Subcutaneous adipose tissue (tissue), 4 donors: ENCODE measurements around the gene ATP8B3. TPM values are rescaled to one million over a fixed set of nuclear protein-coding genes. Genes with fewer than 3 reads are reported as not detected.

Source experiments
- CTCF ChIP-seq: fragments of 450-650 bp; IDR thresholded peaks from one replicate; pipeline ENCODE4 v1.5.1; 2016; ENCODE audit warnings: low read depth, mild to moderate bottlenecking, control low read depth, antibody characterized with exemption, moderate library complexity
- total RNA-seq, 4 donors: library from RNA; depleted of rRNA; stranded (reverse); fragments of >200 nt; gene quantifications; one replicate each; pipeline ENCODE4 v1.1.0, GENCODE V29; 2016

Gene ATP8B3
- total RNA-seq, 4 donors from 2014 or later, result 1.5 to 3.3 (median 1.8) TPM

- no peak for TF ChIP-seq CTCF
Observed at GRCh38 chr19:1750343-1751021, 61.6 kb downstream of the ATP8B3 start.

DNA sequence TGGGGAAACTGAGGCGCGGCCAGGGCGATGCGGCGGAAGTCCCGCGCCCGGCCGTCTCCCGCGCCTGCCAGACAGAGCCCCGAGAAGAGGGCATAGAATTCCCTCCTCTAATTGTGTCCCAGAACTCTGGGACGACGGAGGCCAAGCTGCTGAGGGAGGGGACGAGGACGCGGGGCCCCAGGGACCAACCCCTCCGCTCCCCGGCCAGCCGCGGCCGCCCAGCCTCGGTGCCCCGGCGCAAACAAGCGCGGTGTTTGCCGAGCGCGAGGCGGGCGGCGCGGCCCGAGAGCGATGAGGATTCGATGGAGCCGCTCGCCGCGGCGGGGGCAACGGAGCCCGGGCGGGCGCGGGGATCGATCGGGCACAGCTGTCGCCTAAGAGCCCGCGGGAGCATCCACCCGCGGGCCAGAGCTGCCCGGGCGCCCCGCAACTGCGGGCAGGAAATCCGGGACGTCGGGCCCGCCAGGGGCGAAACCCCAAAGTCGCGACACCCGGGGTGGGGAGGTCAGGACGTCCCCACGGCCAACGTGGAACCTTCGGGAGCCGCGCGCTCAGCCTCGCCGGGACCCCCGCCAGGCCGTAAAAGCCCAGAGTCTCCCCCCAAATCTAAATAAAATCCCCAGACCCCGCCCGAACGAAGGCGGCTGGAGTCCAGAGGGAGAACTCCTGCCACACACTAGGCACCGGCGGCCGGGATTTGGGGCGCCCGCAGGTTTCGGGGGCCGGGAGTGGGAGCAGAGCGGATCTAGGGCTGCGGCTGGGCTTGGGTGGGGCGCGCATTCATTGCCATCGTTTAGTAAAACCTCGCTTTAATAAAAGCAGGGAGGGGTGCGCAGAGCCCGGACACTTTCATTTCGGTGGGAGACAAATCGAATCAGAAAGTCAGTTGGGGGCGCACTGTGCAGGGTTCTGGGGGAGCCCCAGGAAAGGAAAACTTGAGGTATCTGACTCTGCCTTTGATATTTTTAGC is 62.4 kb downstream of the ATP8B3 start:
- TF ChIP-seq CTCF, result no peak

GRCh38 chr19:1748873-1749341 is 63.2 kb downstream of the ATP8B3 start:
- TF ChIP-seq CTCF, result no peak

DNA sequence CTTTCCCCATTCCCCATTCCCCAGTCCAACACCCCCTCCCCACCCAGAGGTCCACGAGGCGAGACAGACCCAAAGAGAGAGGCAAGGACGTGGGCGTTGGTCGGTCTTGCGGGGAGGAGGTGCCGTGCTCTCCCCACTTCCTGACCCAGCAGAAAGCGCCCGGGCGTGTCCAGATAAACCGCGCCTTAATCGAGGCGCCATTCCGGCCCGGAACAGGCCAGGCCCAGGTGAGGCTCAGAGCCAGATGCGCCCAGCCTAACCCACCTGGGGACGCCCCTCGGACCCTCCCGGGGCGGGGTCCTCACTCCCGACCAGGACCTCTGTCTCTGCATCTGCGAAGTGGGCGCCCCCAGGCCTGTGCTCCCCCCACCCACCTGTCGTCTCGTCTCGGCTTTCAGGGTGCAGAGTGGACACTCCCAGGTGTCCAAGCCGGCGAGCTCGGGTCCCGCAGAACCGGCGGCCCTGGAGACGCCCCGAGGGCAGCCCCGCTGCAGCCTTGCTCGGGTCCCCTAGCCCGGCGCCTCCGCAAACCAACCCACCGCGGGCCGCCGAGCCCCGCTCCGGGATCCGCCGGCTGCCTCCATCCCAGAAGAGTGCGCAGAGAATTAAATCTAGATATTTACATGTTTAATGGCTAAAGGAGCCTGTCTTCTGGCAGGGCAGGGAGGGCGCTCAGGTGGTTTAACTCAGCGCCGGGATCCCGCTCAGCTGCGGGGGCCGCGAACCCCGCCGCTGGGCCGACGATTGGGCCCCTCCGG is 63.8 kb downstream of the ATP8B3 start:
- TF ChIP-seq CTCF, result no peak

GRCh38 chr19:1747285-1748114 is 64.6 kb downstream of the ATP8B3 start:
- TF ChIP-seq CTCF, result no peak

DNA sequence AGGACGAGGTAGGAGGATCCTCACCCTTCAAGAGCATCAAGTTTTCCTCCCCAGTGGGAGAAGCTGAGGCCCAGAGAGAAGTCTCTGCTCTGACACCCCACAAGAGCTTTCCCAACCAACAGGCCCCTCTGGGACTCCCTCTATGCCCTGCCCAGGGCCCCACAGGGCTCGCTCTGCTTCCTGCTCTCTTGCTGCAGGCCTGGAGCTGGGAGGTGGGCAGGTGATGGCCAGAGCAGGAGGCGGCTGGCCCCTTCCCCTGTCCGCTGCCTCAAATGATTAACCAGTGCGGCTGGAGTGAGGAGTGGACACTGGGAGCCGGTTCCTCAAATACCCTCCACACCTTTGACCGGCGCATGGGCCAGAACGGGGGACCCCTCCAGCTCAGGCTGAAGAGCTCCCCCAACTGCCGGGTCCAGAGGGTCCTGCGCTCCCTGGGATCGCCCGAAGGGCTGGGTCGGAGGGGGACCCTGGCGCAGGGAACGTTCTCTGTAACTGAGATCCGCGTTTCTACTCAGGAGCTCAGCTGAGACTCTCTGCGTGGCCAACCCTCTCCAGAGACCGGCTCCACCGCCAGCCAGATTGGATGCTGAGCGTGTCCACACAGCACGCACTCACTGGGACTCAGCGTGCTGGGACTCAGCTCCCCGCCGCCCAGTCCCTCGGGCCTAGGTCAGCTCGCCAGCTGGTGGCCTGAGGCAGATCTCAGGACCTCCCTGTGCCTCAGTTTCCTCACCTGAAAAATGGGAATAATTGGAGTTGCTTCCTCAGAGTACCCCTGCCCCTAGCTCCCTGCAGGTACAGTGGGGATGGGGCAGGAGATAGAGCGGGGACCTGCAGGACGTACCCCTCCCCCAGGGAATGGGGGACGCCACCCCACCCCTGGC is 65.4 kb downstream of the ATP8B3 start:
- no peak for TF ChIP-seq CTCF
